GM19099 (cell line): ENCODE data around the gene RPL15.

ENCODE experiments used
- POLR2A ChIP-seq: IDR thresholded peaks from 3 replicates; pipeline ENCODE4 v1.6.1; 2011; ENCODE audit warnings: low read depth; ENCODE audit not compliant: insufficient read length; ENCODE audit errors: extremely low read depth

RPL15 gene

DNA sequence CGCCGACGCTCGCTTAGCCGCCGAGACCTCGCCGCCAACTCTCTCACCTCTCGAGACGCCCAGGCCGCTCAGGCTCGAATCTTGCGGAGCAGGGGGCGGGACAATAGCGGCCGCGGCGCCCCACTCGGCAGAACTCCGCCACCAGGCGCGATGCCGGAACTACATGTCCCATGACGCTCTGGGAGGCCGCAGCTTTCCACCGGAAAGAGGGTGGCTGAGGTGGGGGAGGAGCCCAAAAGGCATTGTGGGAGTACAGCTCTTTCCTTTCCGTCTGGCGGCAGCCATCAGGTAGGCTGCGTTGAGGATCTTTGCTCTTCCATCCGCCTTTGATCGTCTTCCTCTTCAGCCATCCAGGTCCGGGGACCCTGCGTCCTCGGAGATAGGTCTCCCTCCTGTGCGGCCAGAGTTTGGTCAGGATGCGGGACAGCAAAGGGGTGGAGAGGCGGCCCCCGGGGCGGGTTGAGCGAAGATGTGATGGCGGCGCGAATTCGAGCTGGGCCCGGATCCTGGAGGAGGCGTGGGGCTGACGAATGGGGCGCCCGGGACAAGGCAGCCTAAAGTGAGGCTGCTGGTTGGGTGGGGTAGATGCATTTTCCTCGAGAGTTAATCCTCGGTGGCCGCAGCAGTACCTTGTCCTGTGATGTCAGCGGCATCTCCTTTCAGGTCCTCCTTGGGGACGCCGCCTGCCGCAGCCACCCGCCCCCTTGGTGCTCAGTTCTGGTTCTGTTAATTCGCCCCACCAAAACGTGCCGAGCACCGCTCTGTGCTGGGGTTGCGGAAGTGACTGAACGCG lies at the start of gene RPL15, which contains the start of gene NKIRAS1:
Gene RPL15 (plus strand): TSS at position 247 of the 793 bp plus-strand sequence. CDS start 728 bp downstream, outside the sequence.
Gene NKIRAS1 (minus strand): TSS at position 105 of the 793 bp plus-strand sequence. CDS start 6,086 bp downstream, outside the sequence.
- peak; percentile 100 for TF ChIP-seq POLR2A

DNA sequence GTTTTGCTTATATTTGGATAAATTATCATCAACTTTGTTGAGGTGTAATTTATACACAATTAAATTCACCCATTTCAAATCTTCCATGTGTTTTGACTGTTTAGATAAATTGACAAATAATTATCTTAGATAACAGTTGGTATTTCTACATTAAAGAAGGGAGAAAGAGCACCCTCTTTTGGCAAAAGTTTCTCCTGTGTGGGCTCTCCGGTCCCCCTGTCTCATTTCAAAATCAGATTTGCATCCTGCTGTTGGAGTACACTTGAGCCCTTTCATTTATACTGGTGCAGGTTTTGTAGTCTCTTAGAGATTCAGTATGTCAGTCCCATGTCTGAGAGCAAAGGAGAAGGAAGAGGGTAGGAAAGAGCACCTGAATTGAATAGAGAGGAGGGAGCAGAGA lies 49.5 kb upstream of the RPL15 start:
- no peak for TF ChIP-seq POLR2A

DNA sequence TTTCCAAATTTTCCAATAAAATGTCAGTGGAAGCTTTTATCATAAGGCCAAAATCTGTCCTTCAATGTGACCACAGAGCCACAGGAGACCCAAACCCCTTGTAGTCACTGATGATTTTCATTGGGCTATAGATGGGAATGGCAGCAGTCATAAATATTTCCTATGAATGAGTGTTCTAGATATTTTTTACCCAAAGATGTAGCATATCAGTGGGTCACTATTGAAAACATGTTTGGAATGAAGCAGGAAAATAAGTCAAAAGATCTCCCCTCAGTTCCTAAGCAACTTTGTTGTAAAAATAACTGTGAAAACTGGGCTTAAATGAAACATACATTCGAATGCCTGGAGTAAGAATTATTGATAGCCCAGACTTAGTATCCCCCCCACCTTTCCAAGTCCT lies 49.1 kb upstream of the RPL15 start:
- no peak for TF ChIP-seq POLR2A

DNA sequence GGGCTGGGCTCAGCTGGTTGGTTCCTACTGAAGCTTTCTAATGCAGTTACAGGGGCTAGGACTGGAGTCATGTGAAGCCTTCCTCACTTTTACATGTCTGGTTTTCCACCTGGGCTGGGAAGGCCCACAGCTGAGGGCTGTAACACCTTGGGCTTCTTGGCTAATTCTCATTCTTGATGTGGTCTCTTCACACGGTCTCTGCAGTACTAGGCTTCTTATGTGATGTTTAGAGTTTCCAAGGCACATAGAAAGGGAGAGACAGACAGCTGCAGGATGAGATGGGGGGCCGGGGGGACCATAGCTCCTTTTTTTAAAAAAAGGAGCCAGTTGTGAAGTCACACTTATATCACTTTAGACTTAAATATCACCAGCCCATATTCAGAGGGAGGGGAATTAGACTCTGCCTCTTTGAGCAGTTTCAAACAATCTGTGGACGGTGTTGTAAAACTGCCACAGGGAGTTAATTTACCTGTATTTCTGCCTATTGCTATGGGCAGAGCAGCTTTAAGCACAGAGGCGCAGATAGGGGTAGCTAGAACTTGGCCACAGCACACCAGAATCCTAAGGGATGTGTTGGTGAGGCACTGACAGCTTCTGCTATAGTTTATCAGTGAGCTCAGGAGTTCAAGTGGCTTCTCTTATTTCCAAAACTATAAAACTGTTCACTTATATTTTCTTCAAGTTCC lies 46.8 kb upstream of the RPL15 start:
- TF ChIP-seq POLR2A = no peak

DNA sequence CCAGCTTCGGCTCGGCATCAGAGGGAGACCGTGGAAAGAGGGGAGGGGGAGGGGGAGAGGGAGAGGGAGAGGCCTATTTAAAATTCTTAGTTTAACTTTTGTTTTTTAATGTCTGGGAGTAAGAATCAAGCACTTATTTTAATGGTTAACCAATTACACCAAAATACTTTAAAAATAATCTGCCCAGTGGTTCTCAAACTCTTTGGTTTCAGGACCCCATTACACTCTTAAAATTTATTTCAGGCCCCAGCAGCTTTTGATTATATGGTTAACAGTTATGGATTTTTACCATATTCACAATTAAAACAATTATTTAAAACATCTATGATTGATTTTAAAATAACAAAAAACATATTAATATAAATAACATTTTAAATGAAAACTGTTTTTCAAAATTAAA lies 44.6 kb upstream of the RPL15 start:
- TF ChIP-seq POLR2A = no peak

DNA sequence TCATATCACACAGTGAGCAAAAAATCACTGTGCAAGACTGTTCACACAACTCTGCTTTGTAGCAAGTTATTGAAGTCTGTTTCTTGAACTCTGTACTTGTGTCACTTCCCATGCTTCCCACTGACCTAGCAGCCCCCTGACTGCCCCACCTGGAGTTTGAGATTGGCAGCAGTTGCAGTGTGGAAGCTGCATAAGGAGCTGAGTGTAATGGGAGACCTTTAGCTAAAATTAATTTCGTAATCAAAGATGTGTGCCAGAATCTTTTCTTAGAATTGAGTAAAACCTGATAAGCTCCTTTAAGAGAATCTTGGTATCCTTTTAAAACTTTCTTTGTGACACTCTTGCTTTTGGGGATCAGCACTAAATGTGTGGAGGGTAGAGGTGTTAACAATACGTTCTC lies 43.0 kb upstream of the RPL15 start:
- TF ChIP-seq POLR2A = no peak

DNA sequence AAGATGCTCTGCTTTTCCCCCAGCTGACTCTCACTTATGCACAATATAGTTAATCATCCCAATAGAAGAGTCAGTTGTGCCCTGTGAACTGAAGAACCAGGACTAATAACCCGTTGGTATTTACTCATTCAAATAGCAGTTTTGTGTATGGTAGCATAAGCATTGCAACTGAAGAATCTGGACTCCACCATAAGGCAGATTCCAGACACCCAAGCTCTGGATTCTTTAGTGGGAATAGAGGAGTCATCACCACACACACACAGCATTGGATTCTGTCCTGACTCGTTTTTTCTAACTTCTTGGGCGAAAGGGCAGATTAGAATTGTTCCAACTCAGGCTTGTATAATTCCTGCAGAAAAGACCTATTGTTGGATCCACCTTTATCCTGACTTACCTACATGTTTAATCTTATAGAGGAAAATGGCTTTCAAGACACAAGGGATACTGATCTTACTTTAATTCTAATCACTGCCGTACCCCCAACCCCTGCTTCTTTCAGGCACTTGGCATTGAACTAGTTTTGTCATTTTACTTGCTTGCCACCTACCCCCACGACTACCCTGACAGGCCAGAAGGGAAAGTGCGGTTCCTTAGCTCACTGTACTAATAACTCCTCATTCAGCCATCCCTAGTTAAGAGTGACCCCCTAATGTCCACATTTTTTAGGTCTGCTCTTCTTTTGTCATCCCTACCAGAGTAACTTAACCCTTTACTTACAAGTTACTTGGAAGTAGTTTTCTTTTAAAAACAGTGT lies 42.4 kb upstream of the RPL15 start:
- no peak for TF ChIP-seq POLR2A

DNA sequence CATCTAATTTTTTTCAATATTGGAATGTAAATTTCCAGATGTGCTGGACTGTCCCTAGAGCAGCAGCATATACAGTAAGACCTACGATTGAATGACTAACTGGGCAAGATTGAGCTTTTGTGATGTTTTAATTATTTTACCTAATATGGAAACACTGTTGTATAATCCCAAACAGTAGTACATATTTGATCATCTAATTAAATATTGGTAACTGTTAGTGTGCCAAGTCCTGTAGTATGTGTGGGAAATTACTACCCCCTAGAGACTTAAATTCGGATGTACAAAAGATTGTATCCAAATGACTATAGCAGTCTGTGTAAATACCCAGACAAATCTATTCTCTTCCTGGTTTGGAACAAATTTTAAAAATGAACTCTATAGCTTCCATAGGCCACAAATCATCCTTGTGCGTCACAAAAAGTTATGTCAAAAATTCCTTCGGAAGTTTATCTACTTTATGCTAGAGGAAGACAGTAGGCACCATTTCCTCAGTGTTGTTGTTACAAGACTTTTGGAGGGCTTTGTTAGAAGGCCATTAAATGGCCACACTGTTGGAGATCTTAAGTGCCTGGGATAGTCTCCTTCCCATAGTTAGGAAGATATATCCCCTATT lies 41.7 kb upstream of the RPL15 start:
- no peak for TF ChIP-seq POLR2A

DNA sequence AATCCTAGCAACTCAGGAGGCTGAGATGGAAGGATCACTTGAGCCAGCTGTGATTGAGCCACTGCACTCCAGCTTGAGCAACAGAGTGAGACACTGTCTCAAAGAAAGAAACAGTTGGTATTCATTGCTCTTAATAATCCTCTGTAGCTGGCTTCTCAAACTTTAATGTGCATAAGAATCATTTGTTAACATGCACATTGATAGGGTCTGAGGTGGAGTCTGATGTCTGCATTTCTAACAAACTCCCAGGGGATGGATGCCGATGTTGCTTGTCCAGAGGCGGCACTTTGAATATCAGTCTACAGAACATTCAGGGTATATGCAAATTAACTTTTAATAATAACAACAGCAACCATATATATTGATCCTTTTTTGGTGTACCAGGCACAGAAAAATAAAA lies 40.0 kb upstream of the RPL15 start:
- TF ChIP-seq POLR2A = no peak

DNA sequence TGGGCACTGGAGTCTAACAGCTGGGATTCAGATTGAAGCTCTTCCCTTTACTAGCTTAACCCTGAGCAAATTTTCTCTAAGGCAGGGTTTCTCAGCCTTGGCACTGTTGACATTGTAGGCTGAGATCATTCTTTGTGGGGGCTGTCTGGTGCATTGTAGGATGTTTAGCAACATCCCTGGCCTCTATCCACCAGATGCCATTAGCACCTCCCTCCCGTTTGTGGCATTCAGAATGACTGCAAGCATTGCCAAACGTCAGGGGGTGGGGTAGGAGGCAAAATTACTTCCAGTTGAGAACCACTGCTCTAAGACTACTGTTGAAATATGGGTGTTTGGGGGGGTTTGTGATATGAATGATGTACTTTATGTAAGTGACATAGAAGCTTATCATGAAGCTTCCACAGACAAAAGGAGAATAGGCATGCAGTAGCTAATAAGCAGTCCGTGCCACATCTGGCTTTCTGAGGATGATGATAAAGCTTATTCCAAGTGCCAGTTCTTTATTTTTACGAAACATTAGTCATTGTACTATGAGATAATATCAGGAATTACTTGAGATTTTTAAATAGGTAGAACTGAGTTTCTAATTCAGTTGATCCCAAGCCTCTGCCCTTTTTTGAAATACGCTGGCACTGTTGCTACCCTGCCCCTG lies 39.5 kb upstream of the RPL15 start:
- TF ChIP-seq POLR2A = no peak

DNA sequence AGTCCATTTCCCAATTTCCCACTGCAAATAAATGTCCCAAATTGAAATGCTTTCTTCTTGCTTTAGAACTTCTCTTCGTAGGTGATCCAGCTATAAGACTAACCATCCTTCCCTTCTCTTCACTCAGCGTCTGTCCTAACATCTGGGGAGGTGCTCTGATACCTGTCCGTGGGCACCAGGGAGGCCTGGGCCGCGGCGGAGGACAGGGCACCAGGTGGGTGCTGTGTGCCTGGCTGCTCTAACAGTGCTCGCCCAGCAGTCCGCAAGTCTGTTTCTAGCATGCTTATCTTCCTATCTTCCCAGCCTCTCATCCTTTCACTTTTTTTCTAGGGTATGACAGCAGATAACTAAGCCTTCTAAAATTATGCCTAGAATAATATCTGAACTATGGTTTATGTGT lies 37.4 kb upstream of the RPL15 start:
- TF ChIP-seq POLR2A = no peak

DNA sequence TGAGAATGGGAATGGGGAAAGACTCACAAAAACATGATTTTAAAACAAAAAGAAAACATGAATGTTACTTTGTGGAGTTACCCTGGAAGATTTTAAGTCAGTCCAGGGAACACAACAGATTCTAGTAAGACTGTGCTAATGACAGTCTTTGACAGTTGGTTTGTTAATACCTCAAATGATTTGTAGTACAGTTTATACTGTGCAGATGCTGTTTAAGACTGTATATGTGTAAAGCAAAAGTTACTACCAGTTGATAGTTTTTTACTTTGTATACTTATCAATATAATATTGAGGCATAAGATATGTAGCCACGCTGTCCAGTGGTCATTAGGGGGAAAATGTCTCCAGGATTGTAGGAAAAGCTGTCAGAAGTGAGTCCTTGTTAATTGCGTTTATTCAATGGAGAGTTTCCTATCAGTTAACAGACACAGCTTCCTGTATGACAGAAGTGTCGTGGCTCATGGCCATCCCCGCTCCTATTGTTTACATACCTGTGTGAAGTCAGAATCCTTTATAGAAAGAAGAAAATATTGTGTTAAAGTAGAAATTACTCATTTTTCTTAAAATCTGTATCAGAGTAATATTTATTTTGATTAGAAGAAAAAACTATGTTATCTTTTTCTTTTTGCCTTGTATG lies 36.1 kb upstream of the RPL15 start:
- no peak for TF ChIP-seq POLR2A

DNA sequence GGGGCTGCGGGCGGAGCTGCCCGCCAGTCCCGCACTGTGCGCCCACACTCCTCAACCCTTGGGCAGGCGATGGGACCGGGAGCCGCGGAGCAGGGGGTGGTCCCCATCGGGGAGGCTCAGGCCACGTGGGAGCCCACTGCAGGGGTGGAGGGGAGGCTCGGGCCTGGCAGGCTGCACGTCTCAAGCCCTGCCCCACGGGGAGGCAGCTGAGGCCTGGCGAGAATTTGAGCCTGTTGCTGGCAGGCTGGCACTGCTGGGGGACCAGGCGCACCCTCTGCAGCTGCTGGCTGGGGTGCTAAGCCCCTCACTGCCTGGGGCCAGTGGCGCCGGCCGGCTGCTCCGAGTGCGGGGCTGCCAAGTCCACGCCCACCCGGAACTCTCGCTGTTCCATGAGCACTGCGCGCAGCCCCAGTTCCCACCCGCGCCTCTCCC lies 34.4 kb upstream of the RPL15 start:
- TF ChIP-seq POLR2A = no peak

DNA sequence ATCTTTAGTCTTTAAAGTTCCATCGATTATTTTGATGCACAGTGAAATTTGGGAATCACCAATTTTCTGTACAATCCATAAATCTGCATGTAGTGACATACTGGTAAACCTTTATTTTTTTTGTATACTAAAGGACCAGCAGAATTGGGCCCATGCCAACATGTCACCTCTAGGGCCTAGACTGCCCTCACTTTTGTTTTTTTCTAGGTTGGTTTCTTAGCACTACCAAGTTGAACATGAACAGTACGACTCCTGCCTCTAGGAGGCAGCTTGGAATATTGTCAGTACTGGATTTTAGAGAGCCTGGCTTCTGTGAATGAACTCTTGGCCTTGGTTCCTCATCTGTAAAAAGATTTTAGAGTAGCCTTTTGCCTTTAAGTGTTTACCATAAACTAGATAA lies 32.5 kb upstream of the RPL15 start:
- no peak for TF ChIP-seq POLR2A
